Measurements from ENCODE around the gene EGLN1. TPM values are rescaled to one million over a fixed set of nuclear protein-coding genes. Genes with fewer than 3 reads are reported as not detected.

EGLN1 gene
- polyA plus RNA-seq, 1 of the 3 experiments (the other 2 are of a cell fraction): 10.7 TPM

GRCh38 chr1:231376875-231377549 is 45.1 kb downstream of the EGLN1 start:
- Histone ChIP-seq H3K4me2 (no peak overlapping the region), H3K4me3 (ENCODE audit: low read depth in 2 of 2, low read length in 1 of 2) (no peak overlapping the region), H2AFZ (ENCODE audit: low read depth) (no peak overlapping the region), H4K20me1 (ENCODE audit: insufficient read depth) (peaks cover 25% of the 10 kb centered on the region; the same call in 1 of the 2 replicates), H3K9me3 (no peaks in the 10 kb centered on the region), H3K27me3 (ENCODE audit: insufficient read depth) (no peaks in the 10 kb centered on the region), H3F3A (replicated peaks; ENCODE audit: insufficient read depth) (no peaks in the 10 kb centered on the region), H3K79me2 (ENCODE audit: insufficient read depth) (peaks cover 97% of the 10 kb centered on the region), H3K36me3 (replicated peaks in 1 of 2; ENCODE audit: control insufficient read depth in 1 of 2, insufficient read depth in 2 of 2, low read length in 1 of 2) (peaks cover 0 to 4% of the 10 kb centered on the region in 2 experiments), H3K9ac (no peak overlapping the region), H3K27ac (ENCODE audit: low read depth in 2 of 2, low read length in 1 of 2) (no peak overlapping the region), H3K4me1 (ENCODE audit: control insufficient read depth in 1 of 2, insufficient read depth in 2 of 2, low read depth in 1 of 2, low read length in 1 of 2) (peaks cover 0 to 2% of the 10 kb centered on the region in 2 experiments; a peak in 2 of 4 replicates), H3K9me2 (no peaks in the 10 kb centered on the region)
- ChIA-PET POLR2A (no interaction called here), CTCF (interaction anchor here (1.0 to 1.5 kb wide), 2 partner anchors 7 to 226 kb away, joined by 3 read pairs; no protein-coding TSS in a partner anchor)
- TF ChIP-seq POLR2AphosphoS5 (IDR thresholded peaks at IDR 0.05; ENCODE audit: low read depth, low read length) (no peak), FOXM1 (IDR thresholded peaks at IDR 0.05; ENCODE audit: low read depth) (no peak), RFX5 (IDR thresholded peaks at IDR 0.05; ENCODE audit: low read length) (no peak), CTCF (IDR thresholded peaks at IDR 0.05) (no peak), EP300 (IDR thresholded peaks at IDR 0.05; ENCODE audit: borderline replicate concordance in 1 of 2, low read depth in 1 of 2, low read length in 1 of 2) (no peak), SIN3A (IDR thresholded peaks at IDR 0.05; ENCODE audit: borderline replicate concordance, low read depth, low read length) (no peak), MEF2A (IDR thresholded peaks at IDR 0.05; ENCODE audit: borderline replicate concordance, low read depth) (no peak), USF2 (IDR thresholded peaks at IDR 0.05; ENCODE audit: borderline replicate concordance, low read depth, low read length) (no peak), JUND (IDR thresholded peaks at IDR 0.05) (no peak), PBX3 (IDR thresholded peaks at IDR 0.05) (no peak), EZH2phosphoT487 (IDR thresholded peaks at IDR 0.05; ENCODE audit: borderline replicate concordance, low read depth) (no peak), GABPA (IDR thresholded peaks at IDR 0.05; ENCODE audit: low read depth) (no peak), MAX (IDR thresholded peaks at IDR 0.05; ENCODE audit: low read depth) (no peak), REST (IDR thresholded peaks at IDR 0.05; ENCODE audit: low read depth, low read length) (no peak), ZBTB33 (IDR thresholded peaks at IDR 0.05; ENCODE audit: borderline replicate concordance, low read depth) (no peak), ELF1 (IDR thresholded peaks at IDR 0.05) (no peak), IRF3 (IDR thresholded peaks at IDR 0.05; ENCODE audit: low read depth, low read length) (no peak), NRF1 (IDR thresholded peaks at IDR 0.05; ENCODE audit: low read depth, low read length) (no peak)
- WGBS (ENCODE audit: low lambda C conversion rate): 90% methylated on average over 5 of the region's 5 CpGs
- no peak for DNase-seq

Measured in SK-N-SH (cell line).